ENCODE data around the gene TSPAN4. TPM values are rescaled to one million over a fixed set of nuclear protein-coding genes. Genes with fewer than 3 reads are reported as not detected.

TSPAN4 gene
- total and polyA plus RNA-seq, 9 of the 15 experiments (the other 6 are each of a cell fraction or from before 2014, with no cell fraction given): 0.07 to 31.0 (median 15.7) TPM

DNA sequence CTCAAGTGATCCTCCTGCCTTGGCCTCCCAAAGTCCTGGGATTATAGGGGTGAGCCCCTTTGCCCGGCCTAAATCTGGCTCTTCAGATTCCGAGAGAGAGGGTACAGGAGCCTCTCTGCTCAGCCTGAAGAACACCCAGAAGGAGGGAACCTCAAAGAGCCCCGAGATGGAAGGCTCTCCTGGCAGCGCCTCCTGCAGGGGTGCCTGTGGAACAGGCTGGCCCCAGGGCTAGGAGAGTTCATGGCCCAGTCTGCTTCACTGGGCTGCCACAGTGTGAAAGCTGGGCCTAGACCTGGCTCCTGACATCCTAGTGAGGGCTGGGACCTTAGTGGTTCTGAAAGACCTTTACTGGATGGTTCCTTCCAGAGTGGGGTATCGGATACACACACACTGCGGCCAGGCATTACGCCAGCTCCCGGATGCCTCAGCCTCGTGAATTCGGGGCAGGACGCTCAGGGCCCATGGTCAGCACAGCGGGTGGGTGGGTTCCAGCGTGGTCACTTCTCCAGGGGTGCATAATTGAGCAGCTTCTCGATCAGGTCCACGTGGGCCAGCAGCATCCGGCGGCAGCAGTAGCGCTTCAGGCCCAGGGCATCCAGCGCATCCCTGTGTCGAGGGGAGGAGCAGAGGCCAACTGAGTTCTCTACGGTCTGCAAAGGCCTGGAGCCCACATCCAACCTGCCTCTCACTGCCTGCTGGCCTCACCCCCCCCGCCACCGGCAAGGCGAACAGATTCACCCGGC is 2.6 kb upstream of the TSPAN4 start (continued):
- TF ChIP-seq ZFX (CRISPR knock-in tag; IDR thresholded peaks at IDR 0.05) (peak; percentile 31; the same call in 1 of the 2 replicates), RAD51 (IDR thresholded peaks at IDR 0.05; ENCODE audit: borderline replicate concordance, low read depth) (no peak), RBM22 (IDR thresholded peaks at IDR 0.05; ENCODE audit: low read depth, low read length, poor library complexity, severe bottlenecking) (no peak), NR2C1 (IDR thresholded peaks at IDR 0.05) (no peak), NR2C1 (tag; IDR thresholded peaks at IDR 0.05) (no peak), PHF8 (IDR thresholded peaks at IDR 0.05; ENCODE audit: borderline replicate concordance, low read length) (no peak), ZNF217 (CRISPR knock-in tag; IDR thresholded peaks at IDR 0.05) (no peak), STAT5B (CRISPR knock-in tag; IDR thresholded peaks at IDR 0.05) (no peak), WHSC1 (IDR thresholded peaks at IDR 0.05; ENCODE audit: low read length) (no peak), ZSCAN29 (IDR thresholded peaks at IDR 0.05) (no peak), NELFE (IDR thresholded peaks at IDR 0.05; ENCODE audit: insufficient read depth, insufficient read length) (no peak), ZNF764 (CRISPR knock-in tag; IDR thresholded peaks at IDR 0.05; ENCODE audit: low read depth) (peak; percentile 98), ZKSCAN1 (IDR thresholded peaks at IDR 0.05; ENCODE audit: low read depth, low read length) (no peak), PTBP1 (IDR thresholded peaks at IDR 0.05; ENCODE audit: low read depth, low read length) (no peak), FOSL1 (tag; conservative IDR thresholded peaks at IDR 0.05) (no peak)
- TF ChIP-seq, protein P1, sequence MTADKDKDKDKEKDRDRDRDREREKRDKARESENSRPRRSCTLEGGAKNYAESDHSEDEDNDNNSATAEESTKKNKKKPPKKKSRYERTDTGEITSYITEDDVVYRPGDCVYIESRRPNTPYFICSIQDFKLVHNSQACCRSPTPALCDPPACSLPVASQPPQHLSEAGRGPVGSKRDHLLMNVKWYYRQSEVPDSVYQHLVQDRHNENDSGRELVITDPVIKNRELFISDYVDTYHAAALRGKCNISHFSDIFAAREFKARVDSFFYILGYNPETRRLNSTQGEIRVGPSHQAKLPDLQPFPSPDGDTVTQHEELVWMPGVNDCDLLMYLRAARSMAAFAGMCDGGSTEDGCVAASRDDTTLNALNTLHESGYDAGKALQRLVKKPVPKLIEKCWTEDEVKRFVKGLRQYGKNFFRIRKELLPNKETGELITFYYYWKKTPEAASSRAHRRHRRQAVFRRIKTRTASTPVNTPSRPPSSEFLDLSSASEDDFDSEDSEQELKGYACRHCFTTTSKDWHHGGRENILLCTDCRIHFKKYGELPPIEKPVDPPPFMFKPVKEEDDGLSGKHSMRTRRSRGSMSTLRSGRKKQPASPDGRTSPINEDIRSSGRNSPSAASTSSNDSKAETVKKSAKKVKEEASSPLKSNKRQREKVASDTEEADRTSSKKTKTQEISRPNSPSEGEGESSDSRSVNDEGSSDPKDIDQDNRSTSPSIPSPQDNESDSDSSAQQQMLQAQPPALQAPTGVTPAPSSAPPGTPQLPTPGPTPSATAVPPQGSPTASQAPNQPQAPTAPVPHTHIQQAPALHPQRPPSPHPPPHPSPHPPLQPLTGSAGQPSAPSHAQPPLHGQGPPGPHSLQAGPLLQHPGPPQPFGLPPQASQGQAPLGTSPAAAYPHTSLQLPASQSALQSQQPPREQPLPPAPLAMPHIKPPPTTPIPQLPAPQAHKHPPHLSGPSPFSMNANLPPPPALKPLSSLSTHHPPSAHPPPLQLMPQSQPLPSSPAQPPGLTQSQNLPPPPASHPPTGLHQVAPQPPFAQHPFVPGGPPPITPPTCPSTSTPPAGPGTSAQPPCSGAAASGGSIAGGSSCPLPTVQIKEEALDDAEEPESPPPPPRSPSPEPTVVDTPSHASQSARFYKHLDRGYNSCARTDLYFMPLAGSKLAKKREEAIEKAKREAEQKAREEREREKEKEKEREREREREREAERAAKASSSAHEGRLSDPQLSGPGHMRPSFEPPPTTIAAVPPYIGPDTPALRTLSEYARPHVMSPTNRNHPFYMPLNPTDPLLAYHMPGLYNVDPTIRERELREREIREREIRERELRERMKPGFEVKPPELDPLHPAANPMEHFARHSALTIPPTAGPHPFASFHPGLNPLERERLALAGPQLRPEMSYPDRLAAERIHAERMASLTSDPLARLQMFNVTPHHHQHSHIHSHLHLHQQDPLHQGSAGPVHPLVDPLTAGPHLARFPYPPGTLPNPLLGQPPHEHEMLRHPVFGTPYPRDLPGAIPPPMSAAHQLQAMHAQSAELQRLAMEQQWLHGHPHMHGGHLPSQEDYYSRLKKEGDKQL (CRISPR knock-in tag; IDR thresholded peaks at IDR 0.05; ENCODE audit: borderline replicate concordance): no peak
- TF ChIP-seq, protein P2, sequence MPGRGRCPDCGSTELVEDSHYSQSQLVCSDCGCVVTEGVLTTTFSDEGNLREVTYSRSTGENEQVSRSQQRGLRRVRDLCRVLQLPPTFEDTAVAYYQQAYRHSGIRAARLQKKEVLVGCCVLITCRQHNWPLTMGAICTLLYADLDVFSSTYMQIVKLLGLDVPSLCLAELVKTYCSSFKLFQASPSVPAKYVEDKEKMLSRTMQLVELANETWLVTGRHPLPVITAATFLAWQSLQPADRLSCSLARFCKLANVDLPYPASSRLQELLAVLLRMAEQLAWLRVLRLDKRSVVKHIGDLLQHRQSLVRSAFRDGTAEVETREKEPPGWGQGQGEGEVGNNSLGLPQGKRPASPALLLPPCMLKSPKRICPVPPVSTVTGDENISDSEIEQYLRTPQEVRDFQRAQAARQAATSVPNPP (IDR thresholded peaks at IDR 0.05; ENCODE audit: borderline replicate concordance, insufficient read depth, insufficient read length): no peak
- TF ChIP-seq, protein P3, sequence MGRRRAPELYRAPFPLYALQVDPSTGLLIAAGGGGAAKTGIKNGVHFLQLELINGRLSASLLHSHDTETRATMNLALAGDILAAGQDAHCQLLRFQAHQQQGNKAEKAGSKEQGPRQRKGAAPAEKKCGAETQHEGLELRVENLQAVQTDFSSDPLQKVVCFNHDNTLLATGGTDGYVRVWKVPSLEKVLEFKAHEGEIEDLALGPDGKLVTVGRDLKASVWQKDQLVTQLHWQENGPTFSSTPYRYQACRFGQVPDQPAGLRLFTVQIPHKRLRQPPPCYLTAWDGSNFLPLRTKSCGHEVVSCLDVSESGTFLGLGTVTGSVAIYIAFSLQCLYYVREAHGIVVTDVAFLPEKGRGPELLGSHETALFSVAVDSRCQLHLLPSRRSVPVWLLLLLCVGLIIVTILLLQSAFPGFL (CRISPR knock-in tag; IDR thresholded peaks at IDR 0.05): no peak

All from K562 (cell line).